Left lung (tissue), 10 donors: ENCODE measurements around the gene CYP4F12. TPM values are rescaled to one million over a fixed set of nuclear protein-coding genes. Genes with fewer than 3 reads are reported as not detected.
A peak's percentile ranks its signal among the peaks of the same experiment; 100 is the strongest.

Experiments used
- ATAC-seq: fragments of 200-7000 bp; cut with Tn5 transposase; one replicate; pipeline ENCODE4 v1.9.1; 2020; ENCODE audit warnings: moderate library complexity
- DNase-seq, 4 donors: peaks; one replicate each; pipeline ENCODE4 v3.0.0-alpha.2; 2013 to 2020
- H3K27ac ChIP-seq, 2 donors: fragments of 200-600 bp; sonication (generic) in 1 of 2; one replicate each; pipeline versions ENCODE4 v1.5.0 to v1.8.0; 2020 to 2021
- H3K27me3 ChIP-seq, 2 donors: fragments of 200-600 bp; sonication (generic) in 1 of 2; one replicate each; pipeline versions ENCODE4 v1.5.0 to v1.8.0; 2020 to 2021
- H3K36me3 ChIP-seq, 2 donors: fragments of 200-600 bp; sonication (generic) in 1 of 2; one replicate each; pipeline versions ENCODE4 v1.5.0 to v1.8.0; 2020 to 2021
- H3K4me1 ChIP-seq, 2 donors: fragments of 200-600 bp; one replicate each; pipeline ENCODE4 v1.8.0; 2021
- H3K4me3 ChIP-seq, 2 donors: fragments of 200-600 bp; sonication (generic) in 1 of 2; one replicate each; pipeline versions ENCODE4 v1.5.0 to v1.8.0; 2020 to 2021; ENCODE audit warnings: mild to moderate bottlenecking in 1 of 2
- H3K9me3 ChIP-seq, 2 donors: fragments of 200-600 bp; sonication (generic) in 1 of 2; one replicate each; pipeline versions ENCODE4 v1.5.0 to v1.8.0; 2020 to 2021
- CTCF ChIP-seq, 2 donors: fragments of 200-600 bp; sonication (generic) in 1 of 2; IDR thresholded peaks; one replicate each; pipeline versions ENCODE4 v1.5.0 to v1.8.0; 2021; ENCODE audit warnings: antibody characterized with exemption in 2 of 2
- intact Hi-C, 2 donors: fragments of 100-400 bp; cut with DNase I; formaldehyde crosslinking; loops; one replicate each; pipeline versions ENCODE4 v1.11.2 to v1.14.2; 2022
- polyA plus RNA-seq, 6 donors: library from polyadenylated mRNA; unstranded; fragments of 120-200 nt; gene quantifications; one replicate each; pipeline ENCODE4 v1.2.1, GENCODE V29; 2013; ENCODE audit not compliant: insufficient read length in 6 of 6
- total RNA-seq, 2 donors: library from RNA; stranded (reverse); fragmentation: NEBNext Ultra II Directional; extraction: Animal tissue kit (Norgen Biotek cat#: 25700); gene quantifications; one replicate each; pipeline ENCODE4 v1.2.1, GENCODE V29; 2021
- donor health status: DM: no; HTN: yes; CAD: no.
- donor health status: DM: no; HTN: no; CAD: no.

CYP4F12 gene
- total and polyA plus RNA-seq, 8 donors = 3.8 to 15.8 (median 9.9) TPM

- Histone ChIP-seq H3K4me1 (no peaks in the 10 kb centered on the region), H3K27ac (no peak overlapping the region), H3K4me3 (no peak overlapping the region), H3K36me3 (peaks cover 0 to 11% of the 10 kb centered on the region in 2 donors), H3K9me3 (peaks cover 0 to 9% of the 10 kb centered on the region in 2 donors), H3K27me3 (no peaks in the 10 kb centered on the region)
- DNase-seq (no peak), ATAC-seq (no peak)
- no peak for TF ChIP-seq CTCF (IDR thresholded peaks at IDR 0.05)
- intact Hi-C loops = no loop called here
These were observed 11.9 kb downstream of the CYP4F12 start for GRCh38 chr19:15684828-15685227.

GRCh38 chr19:15696654-15697194, 23.8 kb downstream of the CYP4F12 start:
- Histone ChIP-seq H3K27me3 (no peaks in the 10 kb centered on the region), H3K4me3 (no peak overlapping the region), H3K4me1 (no peaks in the 10 kb centered on the region), H3K36me3 (no peaks in the 10 kb centered on the region), H3K27ac (no peak overlapping the region), H3K9me3 (no peaks in the 10 kb centered on the region)
- TF ChIP-seq CTCF (IDR thresholded peaks at IDR 0.05) = no peak
- intact Hi-C loops = no loop called here
- ATAC-seq (no peak), DNase-seq (no peak)

- Histone ChIP-seq H3K36me3 (no peaks in the 10 kb centered on the region), H3K27ac (no peak overlapping the region), H3K27me3 (peaks cover 0 to 4% of the 10 kb centered on the region in 2 donors), H3K4me1 (peaks cover 6 to 7% of the 10 kb centered on the region in 2 donors), H3K4me3 (no peak overlapping the region), H3K9me3 (no peaks in the 10 kb centered on the region)
- DNase-seq (no peak), ATAC-seq (no peak)
- no peak for TF ChIP-seq CTCF (IDR thresholded peaks at IDR 0.05)
- intact Hi-C loops = no loop called here
These were observed 29.1 kb downstream of the CYP4F12 start for GRCh38 chr19:15701757-15702533.

GRCh38 chr19:15702534-15702930, 29.6 kb downstream of the CYP4F12 start:
- Histone ChIP-seq H3K27ac (no peak overlapping the region), H3K4me3 (no peak overlapping the region), H3K9me3 (peaks cover 0 to 1% of the 10 kb centered on the region in 2 donors), H3K4me1 (peaks cover 6 to 7% of the 10 kb centered on the region in 2 donors), H3K27me3 (peaks cover 0 to 4% of the 10 kb centered on the region in 2 donors), H3K36me3 (no peaks in the 10 kb centered on the region)
- DNase-seq = peak in 3 of 4 donors; percentile 42 to 90 (median 59)
- intact Hi-C loops = no loop called here
- no peak for TF ChIP-seq CTCF (IDR thresholded peaks at IDR 0.05)
- ATAC-seq = peak; percentile 63

- ATAC-seq = no peak
- Histone ChIP-seq H3K4me3 (no peak overlapping the region), H3K27ac (no peak overlapping the region), H3K27me3 (peaks cover 0 to 18% of the 10 kb centered on the region in 2 donors), H3K4me1 (no peaks in the 10 kb centered on the region), H3K9me3 (no peaks in the 10 kb centered on the region), H3K36me3 (no peaks in the 10 kb centered on the region)
- no peak for DNase-seq
- intact Hi-C loops = no loop called here
- TF ChIP-seq CTCF (IDR thresholded peaks at IDR 0.05) = no peak
These were observed 41.8 kb downstream of the CYP4F12 start for GRCh38 chr19:15714638-15715037.
